ENCODE results near the gene PRSS2. TPM values are rescaled to one million over a fixed set of nuclear protein-coding genes. Genes with fewer than 3 reads are reported as not detected.

Gene PRSS2
- total and polyA plus RNA-seq, 12 donors: 0.93 to 8.2 (median 6.3) TPM; not detected in 4

DNA sequence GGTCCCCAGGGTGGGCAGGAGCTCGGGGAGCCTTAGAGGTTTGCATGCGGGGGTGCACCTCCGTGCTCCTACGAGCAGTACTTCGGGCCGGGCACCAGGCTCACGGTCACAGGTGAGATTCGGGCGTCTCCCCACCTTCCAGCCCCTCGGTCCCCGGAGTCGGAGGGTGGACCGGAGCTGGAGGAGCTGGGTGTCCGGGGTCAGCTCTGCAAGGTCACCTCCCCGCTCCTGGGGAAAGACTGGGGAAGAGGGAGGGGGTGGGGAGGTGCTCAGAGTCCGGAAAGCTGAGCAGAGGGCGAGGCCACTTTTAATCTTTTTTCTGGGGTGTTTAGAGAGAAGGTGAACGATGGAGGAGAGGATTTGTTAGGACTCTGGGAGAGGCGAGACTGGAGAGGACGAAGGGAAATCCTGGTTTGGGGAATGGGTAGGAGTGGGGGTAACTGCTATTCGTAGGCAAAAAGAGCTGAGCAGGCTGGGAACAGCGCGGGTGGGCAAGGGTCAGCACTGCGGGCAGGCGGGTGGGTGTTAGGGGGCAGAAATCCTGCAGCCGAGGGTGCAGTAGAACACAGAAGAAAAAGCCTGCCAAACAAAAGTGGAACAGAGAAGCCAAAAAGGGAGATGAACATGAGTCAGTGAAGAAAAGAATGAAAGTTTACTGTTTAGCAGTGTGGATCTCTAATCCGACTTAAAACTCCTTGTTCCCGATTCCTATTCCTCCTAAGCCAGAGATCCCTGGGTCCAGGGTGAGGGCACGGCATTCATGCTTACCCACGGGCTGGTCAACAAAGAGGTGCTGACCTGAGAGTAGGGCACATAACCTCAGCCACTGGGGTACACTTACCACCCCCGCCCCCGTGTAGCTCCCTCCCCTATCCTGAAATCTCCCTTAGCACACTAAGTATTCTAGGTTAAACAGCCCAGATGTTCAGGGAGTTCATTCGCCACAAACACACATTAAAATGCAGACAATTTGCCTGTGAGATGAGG is 26.9 kb downstream of the PRSS2 start:
- peak overlapping the region in 1 of 10 donors; percentile 91 for H3K27ac ChIP-seq
- intact Hi-C loops (cut with DNase I): no loop called here

DNA sequence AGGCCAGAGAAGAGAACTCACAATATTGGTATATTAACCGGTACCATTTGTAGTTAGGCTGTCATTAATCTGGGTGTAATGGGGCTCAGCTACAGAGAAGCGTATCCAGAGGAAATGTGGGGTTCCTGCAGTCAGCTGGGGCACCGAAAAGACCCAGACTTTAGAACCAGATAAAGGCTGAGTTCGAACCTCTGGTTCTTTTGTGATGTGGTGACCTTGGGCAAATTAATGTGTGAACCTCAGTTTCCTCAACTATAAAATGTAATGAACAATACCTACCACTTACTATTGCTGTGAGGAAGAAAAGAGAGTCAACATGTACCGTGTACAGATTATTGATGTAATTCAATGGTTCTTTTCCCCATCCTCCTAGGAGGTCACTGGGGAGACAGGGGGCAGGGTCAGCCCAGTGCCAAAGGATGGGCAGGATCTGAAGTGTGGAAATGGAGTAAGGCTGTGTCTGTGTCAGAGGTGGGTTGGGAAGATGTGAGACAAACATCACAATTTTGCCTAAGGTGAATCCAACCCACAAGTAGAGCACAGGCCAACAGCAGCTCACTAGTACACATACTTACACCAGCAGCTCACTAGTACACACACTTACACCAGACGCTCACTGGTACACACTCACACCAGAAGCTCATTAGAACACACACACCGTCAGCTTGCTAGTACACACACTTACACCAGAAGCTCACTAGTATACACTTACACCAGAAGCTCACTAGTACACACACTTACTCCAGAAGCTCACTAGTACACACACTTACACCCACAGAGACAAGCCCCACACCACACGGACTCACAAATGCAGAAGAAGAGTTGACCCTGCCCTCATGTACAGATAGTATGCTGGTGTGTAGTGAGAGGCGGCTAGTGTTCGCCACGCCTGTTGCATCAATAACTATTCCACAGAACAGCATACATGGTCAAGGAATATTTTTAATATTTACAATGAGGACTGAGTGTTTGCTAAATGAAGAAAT is 28.0 kb downstream of the PRSS2 start:
- intact Hi-C loops (cut with DNase I): no loop called here

More for the DNA sequence above, 26.9 kb downstream of the PRSS2 start:
- peak in 1 of 8 donors; percentile 13 for ATAC-seq
- WGBS, 2 donors: 4 to 5% methylated on average over 33 of the region's 33 CpGs
- TF ChIP-seq, protein P1, sequence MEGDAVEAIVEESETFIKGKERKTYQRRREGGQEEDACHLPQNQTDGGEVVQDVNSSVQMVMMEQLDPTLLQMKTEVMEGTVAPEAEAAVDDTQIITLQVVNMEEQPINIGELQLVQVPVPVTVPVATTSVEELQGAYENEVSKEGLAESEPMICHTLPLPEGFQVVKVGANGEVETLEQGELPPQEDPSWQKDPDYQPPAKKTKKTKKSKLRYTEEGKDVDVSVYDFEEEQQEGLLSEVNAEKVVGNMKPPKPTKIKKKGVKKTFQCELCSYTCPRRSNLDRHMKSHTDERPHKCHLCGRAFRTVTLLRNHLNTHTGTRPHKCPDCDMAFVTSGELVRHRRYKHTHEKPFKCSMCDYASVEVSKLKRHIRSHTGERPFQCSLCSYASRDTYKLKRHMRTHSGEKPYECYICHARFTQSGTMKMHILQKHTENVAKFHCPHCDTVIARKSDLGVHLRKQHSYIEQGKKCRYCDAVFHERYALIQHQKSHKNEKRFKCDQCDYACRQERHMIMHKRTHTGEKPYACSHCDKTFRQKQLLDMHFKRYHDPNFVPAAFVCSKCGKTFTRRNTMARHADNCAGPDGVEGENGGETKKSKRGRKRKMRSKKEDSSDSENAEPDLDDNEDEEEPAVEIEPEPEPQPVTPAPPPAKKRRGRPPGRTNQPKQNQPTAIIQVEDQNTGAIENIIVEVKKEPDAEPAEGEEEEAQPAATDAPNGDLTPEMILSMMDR (IDR thresholded peaks at IDR 0.05): no peak
- no peak for DNase-seq
- no peaks in the 10 kb centered on the region for H3K9me3 ChIP-seq
- peaks cover 20 to 87% (median 72%) of the 10 kb centered on the region in 7 donors for H3K27me3 ChIP-seq
- no peaks in the 10 kb centered on the region for H3K36me3 ChIP-seq
- peak overlapping the region; percentile 2 to 53 (median 42) for H3K4me3 ChIP-seq
- peaks cover 8 to 20% (median 16%) of the 10 kb centered on the region in 9 donors for H3K4me1 ChIP-seq

DNA sequence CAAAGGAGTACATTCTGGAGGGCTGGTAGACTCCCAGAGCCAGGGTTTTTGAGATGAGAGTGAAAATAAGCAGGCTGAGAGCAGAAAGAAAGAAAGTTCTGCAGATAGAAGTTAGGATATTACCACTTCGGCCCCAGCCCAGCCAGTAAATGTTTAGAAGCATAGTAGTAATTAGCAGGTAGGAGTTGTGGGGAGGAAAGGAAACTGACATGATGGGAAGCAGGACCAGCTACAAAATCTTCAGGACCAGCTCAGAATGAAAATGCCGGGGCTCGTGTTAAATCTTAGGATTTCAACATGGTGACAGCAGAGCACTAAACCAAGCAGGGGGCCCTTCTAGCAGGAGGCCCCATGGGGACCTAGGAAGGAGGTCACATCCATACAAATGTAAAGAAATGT is 28.7 kb downstream of the PRSS2 start:
- intact Hi-C loops (cut with DNase I): no loop called here
- Histone ChIP-seq H3K4me3 (peak overlapping the region in 1 of 10 donors; percentile 53), H3K36me3 (peaks cover 0 to 3% (median 0%) of the 10 kb centered on the region in 9 donors), H3K9me3 (no peaks in the 10 kb centered on the region), H3K4me1 (peaks cover 8 to 20% (median 16%) of the 10 kb centered on the region in 9 donors), H3K27me3 (peaks cover 20 to 75% (median 64%) of the 10 kb centered on the region in 7 donors), H3K27ac (peak overlapping the region in 1 of 10 donors; percentile 91)
- TF ChIP-seq, protein P1 (IDR thresholded peaks at IDR 0.05): no peak
- ATAC-seq: no peak
- no peak for DNase-seq
- WGBS, 2 donors: 43 to 52% methylated on average over 3 of the region's 3 CpGs

More for the DNA sequence above, 28.0 kb downstream of the PRSS2 start:
- WGBS, 2 donors: 72 to 76% methylated on average over 11 of the region's 11 CpGs
- Histone ChIP-seq H3K9me3 (no peaks in the 10 kb centered on the region), H3K4me3 (peak overlapping the region in 2 of 10 donors; percentile 36 to 53), H3K36me3 (peaks cover 0 to 3% (median 0%) of the 10 kb centered on the region in 9 donors), H3K4me1 (peaks cover 8 to 20% (median 16%) of the 10 kb centered on the region in 9 donors), H3K27me3 (peaks cover 20 to 82% (median 69%) of the 10 kb centered on the region in 7 donors), H3K27ac (peak overlapping the region in 1 of 10 donors; percentile 91)
- TF ChIP-seq, protein P1 (IDR thresholded peaks at IDR 0.05): no peak
- no peak for ATAC-seq
- DNase-seq: no peak
